ENCODE measurements around the gene CALD1.

Gene CALD1

GRCh38 chr7:134870156-134870555, 90.7 kb downstream of the CALD1 start:
- no peak for DNase-seq

DNA sequence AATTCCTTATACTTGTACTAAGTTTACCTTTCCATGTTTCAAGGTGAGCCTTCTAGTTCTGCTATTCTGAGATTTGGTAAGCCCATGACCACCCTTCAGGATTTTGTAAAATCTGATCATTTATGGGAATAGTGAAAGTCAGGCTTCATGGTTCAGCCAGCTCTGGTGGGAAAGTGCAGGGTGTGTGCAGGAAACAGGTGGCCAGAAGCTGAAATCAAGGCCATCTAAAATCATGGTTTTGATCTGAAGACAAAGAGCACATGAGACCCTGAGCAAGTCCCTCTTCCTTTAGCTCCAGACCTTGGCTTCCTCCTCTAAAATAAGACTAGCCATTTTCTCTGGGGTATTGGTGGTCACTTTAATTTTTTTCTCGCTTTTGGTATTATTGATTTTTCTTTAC, 91.3 kb downstream of the CALD1 start:
- DNase-seq, result no peak

DNA sequence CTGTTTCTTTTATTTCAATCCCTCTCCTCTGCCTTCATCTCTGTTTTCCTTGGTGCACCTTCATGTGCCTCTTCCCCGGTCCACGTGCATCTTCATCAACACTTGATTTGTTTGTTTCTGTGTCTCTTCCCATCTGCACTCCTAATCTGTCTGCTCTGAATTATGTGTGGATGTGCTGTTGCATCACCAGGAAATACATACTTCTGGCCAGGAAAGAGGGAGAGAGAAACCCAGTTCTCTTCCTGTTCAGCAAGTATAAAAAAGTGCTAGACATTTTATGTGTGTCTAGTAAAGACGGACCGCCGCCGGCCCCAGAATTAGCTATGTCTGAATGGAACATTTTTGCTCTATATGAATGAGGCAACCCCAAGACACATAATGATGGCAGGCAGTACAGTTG, 93.8 kb downstream of the CALD1 start:
- DNase-seq, result no peak

- no peak for DNase-seq
Measured at GRCh38 chr7:134874407-134874806, 95.0 kb downstream of the CALD1 start.

DNA sequence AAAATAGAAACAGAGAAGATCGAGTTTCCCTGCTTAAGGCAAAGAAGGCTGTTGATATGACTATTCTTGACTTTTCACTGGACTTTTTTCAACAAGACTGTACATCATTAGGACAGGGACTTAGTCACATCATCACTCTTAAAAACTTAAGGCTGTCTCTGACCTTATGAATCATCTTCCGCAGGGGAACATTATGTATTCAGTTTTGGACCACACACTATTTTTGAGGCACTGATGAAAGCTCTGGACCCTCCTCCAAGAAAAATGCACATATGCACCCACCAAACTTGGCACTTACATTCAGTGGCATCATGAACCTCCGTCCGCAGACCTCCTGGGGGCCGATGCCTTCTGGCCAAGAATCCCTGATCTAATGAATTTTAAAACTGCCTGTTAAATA, 96.4 kb downstream of the CALD1 start:
- no peak for DNase-seq

GRCh38 chr7:134878746-134879357, 99.4 kb downstream of the CALD1 start:
- DNase-seq, result no peak

DNA sequence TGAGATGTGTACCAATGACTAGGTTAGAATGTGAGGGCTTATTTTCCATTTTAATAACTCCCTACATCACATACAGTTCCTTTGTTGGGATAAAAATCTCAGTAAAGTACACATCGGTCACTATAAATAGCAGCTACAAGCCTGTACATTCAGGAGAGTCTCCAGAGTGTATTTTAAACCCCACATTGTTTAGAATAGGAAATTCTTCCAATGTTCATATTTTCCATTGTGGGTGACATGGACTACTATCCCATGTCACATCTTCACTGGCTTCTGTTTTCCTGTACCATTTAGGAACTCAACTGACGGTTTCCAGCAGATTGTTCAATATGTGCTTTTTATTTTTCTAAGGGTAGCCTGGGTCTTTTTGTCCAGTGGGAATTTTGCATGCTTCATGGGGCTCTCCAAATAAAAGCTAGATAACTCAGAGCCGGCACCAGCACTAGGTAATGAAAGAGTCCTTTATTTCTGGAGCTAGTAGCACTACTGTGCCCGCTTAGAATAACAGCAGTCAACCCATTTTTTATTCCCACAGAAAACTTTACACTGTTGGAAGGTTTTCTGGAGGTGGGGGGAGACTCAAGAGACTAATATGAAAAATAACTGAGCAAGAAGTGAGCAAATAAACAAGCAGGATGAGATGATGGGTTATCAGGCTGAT, 100.5 kb downstream of the CALD1 start:
- DNase-seq, result no peak

DNA sequence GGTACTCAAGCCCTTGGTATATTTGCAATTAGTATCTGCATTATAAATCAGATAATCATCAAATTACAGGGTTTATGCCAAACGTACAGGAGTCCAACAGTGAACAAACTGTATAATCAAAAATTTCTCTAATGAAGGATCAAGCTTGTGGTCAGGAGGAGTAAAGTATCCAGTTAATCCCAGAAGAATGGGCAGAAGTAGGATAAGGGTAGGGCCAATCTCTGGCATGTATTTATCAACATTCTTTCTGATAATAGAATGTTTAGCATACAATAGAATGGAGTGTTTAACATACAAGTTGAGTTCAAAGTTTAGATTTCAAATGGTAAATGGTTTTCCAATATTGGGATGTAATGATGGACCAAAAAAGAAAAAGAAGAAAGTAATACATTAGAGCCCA, 103.0 kb downstream of the CALD1 start:
- no peak for DNase-seq

- no peak for DNase-seq
Measured at GRCh38 chr7:134885967-134886352, 106.5 kb downstream of the CALD1 start.

- no peak for DNase-seq
Measured at GRCh38 chr7:134886353-134887057, 107.1 kb downstream of the CALD1 start.

DNA sequence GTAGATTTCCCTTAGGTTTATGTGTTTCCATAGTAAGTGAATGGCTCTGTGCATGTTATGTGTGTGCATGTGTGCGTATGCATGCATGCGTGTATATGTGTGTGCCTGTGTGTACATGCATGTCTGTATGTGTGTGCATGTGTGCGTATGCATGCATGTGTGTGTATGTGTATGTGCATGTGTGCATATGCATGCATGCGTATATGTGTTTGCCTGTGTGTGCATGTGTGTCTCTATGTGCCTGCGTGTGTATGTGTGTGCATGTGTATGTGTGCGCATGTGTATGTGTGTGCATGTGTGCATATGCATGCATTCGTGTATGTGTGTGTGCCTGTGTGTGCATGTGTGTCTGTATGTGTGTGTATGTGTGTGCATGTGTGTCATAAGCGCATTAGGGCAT, 108.1 kb downstream of the CALD1 start:
- no peak for DNase-seq

DNA sequence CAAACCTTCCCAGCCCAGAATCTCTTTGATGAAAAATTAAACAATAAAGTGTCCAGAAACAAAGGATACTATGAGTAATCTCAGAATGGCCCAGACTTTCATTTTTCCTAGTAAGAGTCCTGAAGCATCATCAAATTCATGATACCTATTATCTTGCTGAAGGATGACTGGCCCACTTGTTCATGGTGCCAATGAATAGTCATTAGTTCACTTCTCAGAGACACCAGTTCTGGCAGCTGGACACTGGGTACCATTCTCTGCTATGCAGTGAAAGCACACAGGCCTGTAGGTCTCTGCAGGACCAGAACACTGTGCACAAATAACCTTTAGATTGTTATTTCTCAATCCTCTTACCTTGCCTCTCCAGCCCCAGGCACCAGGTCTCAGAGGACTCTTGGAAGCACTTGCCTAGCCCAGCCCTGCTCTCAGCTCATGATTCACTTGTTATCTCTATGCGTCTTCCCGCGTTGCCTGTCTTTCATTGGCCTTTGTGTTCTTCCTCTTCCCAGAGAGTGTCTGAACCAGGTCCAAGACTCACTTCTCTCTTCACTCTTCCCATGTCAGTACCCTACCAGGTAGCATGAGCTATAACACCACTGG, 108.8 kb downstream of the CALD1 start:
- DNase-seq, result no peak

- DNase-seq, result no peak
Measured at GRCh38 chr7:134890246-134891240, 111.1 kb downstream of the CALD1 start.

DNA sequence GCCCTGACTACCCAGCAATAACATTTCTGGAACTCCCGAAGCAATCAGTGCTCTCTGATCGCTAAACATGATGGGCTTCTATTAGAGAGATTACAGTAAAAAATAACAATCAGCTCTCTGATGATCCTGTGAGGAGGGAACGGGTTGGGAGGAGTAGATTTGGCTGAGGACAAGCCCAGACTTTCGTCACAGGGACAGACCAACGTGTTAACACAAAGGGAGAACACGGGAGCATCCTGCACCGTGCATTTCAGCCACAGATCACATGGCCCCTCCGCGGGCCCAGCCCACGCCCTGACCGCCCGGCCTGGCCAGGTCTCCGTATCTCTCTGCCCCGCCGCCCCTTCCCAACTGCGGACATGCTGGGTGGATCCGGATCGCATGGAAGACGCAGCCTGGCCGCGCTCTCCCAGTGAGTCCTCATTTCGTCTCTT, 111.8 kb downstream of the CALD1 start:
- DNase-seq, result no peak

DNA sequence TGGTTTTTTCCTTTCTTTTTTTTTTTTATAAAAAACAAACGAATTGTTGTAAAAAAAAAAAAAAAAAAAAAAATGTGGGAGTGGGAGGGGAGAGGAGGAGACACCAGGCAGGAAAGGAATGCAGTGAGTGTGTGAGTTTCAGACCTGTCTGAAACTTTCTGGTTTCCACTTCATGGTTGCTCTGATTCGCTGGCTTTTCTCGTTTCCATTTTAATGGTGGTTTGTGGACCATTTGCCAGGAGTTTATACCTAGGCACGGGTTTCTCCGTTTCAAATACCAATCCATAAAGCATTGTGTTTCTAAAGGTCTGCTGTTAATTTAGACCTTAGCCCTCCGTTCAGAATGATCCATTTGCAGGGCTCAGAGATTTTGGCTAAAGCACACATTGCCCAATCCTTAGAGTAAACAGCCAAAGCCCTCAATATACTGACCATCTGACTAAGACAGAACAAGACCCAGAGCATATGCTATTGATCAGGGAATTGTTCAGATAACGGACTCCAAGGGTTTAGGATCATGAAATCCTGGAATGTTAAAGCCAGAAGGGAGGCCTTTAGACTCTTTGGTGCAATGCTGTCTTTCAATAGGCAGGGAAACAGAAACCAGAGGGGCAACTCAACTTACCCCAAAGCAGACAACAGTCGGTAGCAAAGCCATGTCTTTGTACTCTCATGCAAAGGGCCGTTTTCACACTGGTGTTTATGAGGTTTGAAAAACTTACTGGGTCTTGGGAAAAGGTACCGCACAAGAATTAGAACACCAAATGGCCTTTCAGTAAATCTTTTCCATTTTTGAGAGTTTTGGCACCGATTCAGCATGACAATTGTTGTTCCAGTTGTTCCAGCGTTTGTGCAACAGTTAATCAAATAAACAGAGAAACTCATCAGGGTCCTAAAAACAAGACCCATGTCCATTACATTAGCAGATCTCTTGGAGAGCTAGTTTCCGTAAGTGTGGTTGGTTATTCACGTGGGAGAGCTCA, 112.6 kb downstream of the CALD1 start:
- DNase-seq, result no peak

- no peak for DNase-seq
Measured at GRCh38 chr7:134892963-134893362, 113.5 kb downstream of the CALD1 start.

DNA sequence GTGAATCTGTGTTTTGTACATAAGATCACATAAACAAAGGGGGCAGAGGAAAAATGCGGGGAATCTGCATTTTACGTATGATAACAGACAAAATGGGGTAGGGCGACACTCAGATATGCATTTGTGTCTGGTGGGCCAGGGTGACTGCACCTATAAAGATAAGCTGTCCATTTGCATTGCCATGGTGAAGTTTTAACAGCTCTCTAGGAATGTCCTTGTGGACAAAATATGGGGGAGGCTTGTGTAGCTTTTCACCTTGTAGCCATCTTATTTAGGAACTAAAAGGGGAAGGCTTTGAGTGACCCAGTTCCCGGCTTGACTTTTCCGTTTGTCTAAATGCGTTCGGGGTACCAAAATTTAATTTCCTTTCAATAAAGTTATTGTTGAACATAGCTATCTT, 114.5 kb downstream of the CALD1 start:
- DNase-seq, result no peak

DNA sequence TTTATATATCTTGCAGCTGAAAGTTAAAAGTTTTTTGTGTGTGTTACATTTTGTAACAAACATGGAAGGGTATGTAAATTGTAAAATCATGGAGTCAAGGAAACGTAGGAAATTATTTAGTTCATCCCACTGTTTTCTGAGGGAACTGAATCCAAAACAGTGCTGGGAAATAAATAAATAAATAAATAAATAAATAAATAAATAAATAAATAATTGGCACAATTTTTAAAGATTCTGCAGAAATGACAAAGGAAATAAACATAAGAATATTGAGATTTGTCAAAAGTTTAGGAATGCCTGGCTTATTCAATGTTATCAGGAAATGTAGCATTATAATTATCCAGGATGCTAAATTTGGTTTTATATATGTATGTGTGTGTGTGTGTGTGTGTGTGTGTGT, 115.5 kb downstream of the CALD1 start:
- no peak for DNase-seq

DNA sequence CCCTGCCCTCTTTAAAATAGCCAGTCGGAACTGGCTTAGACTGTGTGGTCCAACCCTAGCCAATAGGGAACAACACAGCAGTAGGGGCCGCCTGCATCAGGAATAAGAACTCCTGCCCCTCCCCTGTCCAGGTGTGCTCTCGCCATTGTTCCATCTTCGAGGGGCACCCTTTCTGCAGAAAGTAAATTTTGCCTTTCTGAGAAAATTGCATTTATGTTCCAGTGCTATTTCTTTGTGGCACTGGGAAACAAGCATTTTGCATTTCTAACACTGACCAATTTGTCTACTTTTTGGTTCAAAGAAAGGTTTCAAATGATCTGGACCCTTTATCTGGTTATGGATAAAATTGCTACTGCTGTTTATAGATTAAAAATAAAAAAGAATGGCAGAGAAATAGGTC, 116.6 kb downstream of the CALD1 start:
- no peak for DNase-seq

GRCh38 chr7:134897936-134898335, 118.5 kb downstream of the CALD1 start:
- no peak for DNase-seq

- no peak for DNase-seq
Measured at GRCh38 chr7:134899729-134900128, 120.3 kb downstream of the CALD1 start.

All from activated naive CD4-positive, alpha-beta T cell (primary cell).